OCI-LY1 (cell line): ENCODE data around the gene STAG1.
A peak's percentile ranks its signal among the peaks of the same experiment; 100 is the strongest.
"Not testable (repeated sequence)": the region's sequence is repeated elsewhere in the genome, so short reads cannot be mapped to it uniquely, and the experiment has no call there.

ENCODE experiments used
- H2AFZ ChIP-seq: fragments of 200-600 bp; sonication (generic), shearing (Covaris generic); 2 replicates; pipeline ENCODE4 v1.6.0; 2014; ENCODE audit warnings: antibody characterized with exemption, mild to moderate bottlenecking, low read length
- H3F3A ChIP-seq: fragments of 200-600 bp; sonication (generic), shearing (Covaris generic); 2 replicates; pipeline ENCODE4 v1.6.0; 2014; ENCODE audit warnings: mild to moderate bottlenecking, antibody characterized with exemption, low read length, moderate library complexity; ENCODE audit not compliant: insufficient read depth
- H3K27ac ChIP-seq: fragments of 200-600 bp; sonication (generic); 2 replicates; pipeline ENCODE4 v1.5.1; 2014; ENCODE audit warnings: low read length, mixed run types, mild to moderate bottlenecking, low read depth; ENCODE audit not compliant: poor library complexity, severe bottlenecking
- H3K27me3 ChIP-seq: fragments of 200-600 bp; sonication (generic); 2 replicates; pipeline ENCODE4 v1.6.0; 2014; ENCODE audit warnings: antibody characterized with exemption, mild to moderate bottlenecking, low read length, moderate library complexity; ENCODE audit not compliant: insufficient read depth
- H3K36me3 ChIP-seq: fragments of 200-600 bp; sonication (generic); 2 replicates; pipeline ENCODE4 v1.6.1; 2014; ENCODE audit warnings: mild to moderate bottlenecking, antibody characterized with exemption, low read length, moderate library complexity, mixed read lengths; ENCODE audit not compliant: insufficient read depth
- H3K4me1 ChIP-seq: fragments of 200-600 bp; sonication (generic); 2 replicates; pipeline ENCODE4 v1.5.1; 2014; ENCODE audit warnings: mild to moderate bottlenecking, low read length, moderate library complexity; ENCODE audit not compliant: insufficient read depth, severe bottlenecking
- H3K4me2 ChIP-seq: fragments of 200-600 bp; sonication (generic), shearing (Covaris generic); 2 replicates; pipeline ENCODE4 v1.6.1; 2014; ENCODE audit warnings: low read length
- H3K4me3 ChIP-seq: fragments of 200-600 bp; sonication (generic); 2 replicates; pipeline ENCODE4 v1.5.1; 2014; ENCODE audit warnings: low read length, low read depth, mild to moderate bottlenecking, mixed read lengths; ENCODE audit not compliant: poor library complexity, severe bottlenecking
- H3K79me2 ChIP-seq: fragments of 200-600 bp; shearing (Covaris generic); 2 replicates; pipeline ENCODE4 v1.6.1; 2016; ENCODE audit warnings: mixed run types, low read length, mixed read lengths; ENCODE audit not compliant: insufficient read depth
- H3K9ac ChIP-seq: fragments of 200-600 bp; sonication (generic), shearing (Covaris generic); 2 replicates; pipeline ENCODE4 v1.6.1; 2014; ENCODE audit warnings: mild to moderate bottlenecking, low read length, mixed read lengths
- H3K9me2 ChIP-seq: fragments of 200-600 bp; sonication (generic), shearing (Covaris generic); 2 replicates; pipeline ENCODE4 v1.6.1; 2014; ENCODE audit warnings: low read depth, mild to moderate bottlenecking, low read length, mixed read lengths
- H3K9me3 ChIP-seq: fragments of 200-600 bp; shearing (Covaris generic); 2 replicates; pipeline ENCODE4 v1.6.1; 2014; ENCODE audit warnings: low read length, mixed read lengths
- H4K20me1 ChIP-seq: fragments of 200-600 bp; sonication (generic), shearing (Covaris generic); 2 replicates; pipeline ENCODE4 v1.6.0; 2016; ENCODE audit warnings: mild to moderate bottlenecking, low read length; ENCODE audit not compliant: insufficient read depth
- CTCF ChIP-seq: fragments of 200-600 bp; sonication (generic), shearing (Covaris generic); IDR thresholded peaks from 2 replicates; pipeline ENCODE4 v1.5.1; 2017; ENCODE audit warnings: mild to moderate bottlenecking, antibody characterized with exemption, low read length, moderate library complexity, mixed read lengths
- EZH2 ChIP-seq: fragments of 200-600 bp; sonication (generic), shearing (Covaris generic); IDR thresholded peaks from 2 replicates; pipeline ENCODE4 v1.8.0; 2017; ENCODE audit warnings: borderline replicate concordance, mixed run types, mild to moderate bottlenecking, antibody characterized with exemption, low read length, moderate library complexity, mixed read lengths

The STAG1 gene

GRCh38 chr3:136772709-136773108 is 20.5 kb upstream of the STAG1 start:
- Histone ChIP-seq H3K27me3 (no peaks in the 10 kb centered on the region), H2AFZ (no peak overlapping the region)
- TF ChIP-seq CTCF (no peak), EZH2 (no peak)

DNA sequence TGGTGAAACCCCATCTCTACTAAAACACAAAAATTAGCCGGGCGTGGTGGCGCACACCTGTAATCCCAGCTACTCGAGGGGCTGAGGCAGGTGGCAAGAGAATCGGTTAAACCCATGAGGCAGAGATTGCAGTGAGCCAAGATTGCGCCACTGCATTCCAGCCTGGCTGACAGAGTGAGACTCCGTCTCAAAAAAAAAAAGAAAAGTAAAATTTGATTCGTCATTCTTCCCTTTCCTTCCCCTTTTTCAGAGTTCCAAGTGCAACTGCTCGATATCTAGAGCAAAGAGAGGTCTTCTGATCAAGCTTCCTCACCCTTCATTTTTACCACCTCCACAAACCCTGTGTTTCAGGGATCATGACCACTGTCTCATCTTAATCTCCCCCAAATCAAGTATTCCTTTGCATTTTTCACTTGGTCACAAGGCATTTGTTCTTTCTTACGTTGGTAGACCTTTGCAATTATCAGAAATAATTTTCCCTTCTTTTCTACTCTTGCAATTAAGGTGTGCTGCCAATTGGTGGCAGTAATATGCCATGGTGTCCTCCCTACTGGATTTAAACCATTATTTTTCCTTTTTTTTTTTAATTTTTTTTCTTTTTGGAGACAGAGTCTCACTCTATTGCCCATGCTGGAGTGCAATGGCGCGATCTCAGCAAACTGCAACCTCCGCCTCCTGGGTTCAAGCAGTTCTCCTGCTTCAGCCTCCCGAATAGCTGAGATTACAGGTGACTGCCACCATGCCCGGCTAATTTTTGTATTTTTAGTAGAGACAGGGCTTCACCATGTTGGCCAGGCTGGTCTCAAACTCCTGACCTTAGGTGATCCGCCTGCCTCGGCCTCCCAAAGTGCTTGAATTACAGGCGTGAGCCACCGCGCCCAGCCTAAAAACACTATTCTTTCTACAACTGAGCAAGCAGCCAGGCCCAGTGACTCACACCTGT is 6.3 kb upstream of the STAG1 start:
- H2AFZ ChIP-seq, H3K36me3 ChIP-seq, H3K4me2 ChIP-seq, H3F3A ChIP-seq, H4K20me1 ChIP-seq, H3K9ac ChIP-seq, H3K27me3 ChIP-seq, H3K27ac ChIP-seq, H3K4me3 ChIP-seq, H3K9me2 ChIP-seq, H3K4me1 ChIP-seq, H3K79me2 ChIP-seq: not testable (repeated sequence)
- peak; percentile 84 for TF ChIP-seq CTCF
- H3K9me3 ChIP-seq, result peaks cover 12% of the 10 kb centered on the region

More at GRCh38 chr3:136772709-136773108, 20.5 kb upstream of the STAG1 start:
- Histone ChIP-seq H3K9me2 (no peaks in the 10 kb centered on the region), H3K27ac (no peak overlapping the region), H3K36me3 (no peaks in the 10 kb centered on the region), H3F3A (no peaks in the 10 kb centered on the region), H3K4me3 (no peak overlapping the region), H3K4me2 (no peak overlapping the region), H3K9me3 (no peaks in the 10 kb centered on the region), H3K4me1 (no peaks in the 10 kb centered on the region), H4K20me1 (no peaks in the 10 kb centered on the region), H3K9ac (no peak overlapping the region), H3K79me2 (no peaks in the 10 kb centered on the region)

- Histone ChIP-seq H3K27me3 (no peaks in the 10 kb centered on the region), H3K4me3 (no peak overlapping the region), H3K36me3 (no peaks in the 10 kb centered on the region), H3K9me2 (no peaks in the 10 kb centered on the region), H3F3A (no peaks in the 10 kb centered on the region), H3K9me3 (no peaks in the 10 kb centered on the region), H3K9ac (no peak overlapping the region), H2AFZ (no peak overlapping the region), H3K4me1 (peaks cover 20% of the 10 kb centered on the region), H3K79me2 (peaks cover 12% of the 10 kb centered on the region), H4K20me1 (no peaks in the 10 kb centered on the region), H3K4me2 (no peak overlapping the region), H3K27ac (no peak overlapping the region)
- no peak for TF ChIP-seq EZH2
- no peak for TF ChIP-seq CTCF
Observed at GRCh38 chr3:136755192-136755591, 3.0 kb upstream of the STAG1 start.
